Activated CD4-positive, alpha-beta memory T cell treated with anti-CD3 and anti-CD28 coated beads, Interleukin-2, amount 10 ng/mL, durations not matched to agents 7 days and 5 days (primary cell): Measurements from ENCODE around the gene RNGTT. TPM values are rescaled to one million over a fixed set of nuclear protein-coding genes. Genes with fewer than 3 reads are reported as not detected.

Experiments used
- CTCF ChIA-PET: fragments of 350-600 bp; sonication (Branson Sonifier 250); formaldehyde crosslinking; loops from one replicate; lab custom pipeline; 2021; ENCODE audit warnings: antibody characterized with exemption, inconsistent platforms; lab: Charles Lee
- POLR2A ChIA-PET: fragments of 350-600 bp; sonication (Branson Sonifier 250); formaldehyde crosslinking; loops from one replicate; lab custom pipeline; 2021; ENCODE audit warnings: antibody characterized with exemption; lab: Charles Lee
- DNase-seq: peaks from one replicate; pipeline ENCODE4 v3.0.0-alpha.2; 2020
- H3K27ac Mint-ChIP-seq: one replicate; pipeline ENCODE4 v1.8.0; 2021; ENCODE audit warnings: mild to moderate bottlenecking, mixed read lengths
- H3K27me3 Mint-ChIP-seq: one replicate; pipeline ENCODE4 v1.8.0; 2021; ENCODE audit warnings: mixed read lengths
- H3K36me3 Mint-ChIP-seq: one replicate; pipeline ENCODE4 v1.8.0; 2021; ENCODE audit warnings: low read depth, mixed read lengths
- H3K4me1 Mint-ChIP-seq: one replicate; pipeline ENCODE4 v1.8.0; 2021; ENCODE audit warnings: mixed read lengths
- H3K4me3 Mint-ChIP-seq: one replicate; pipeline ENCODE4 v1.8.0; 2021; ENCODE audit warnings: mild to moderate bottlenecking, mixed read lengths
- H3K9me3 Mint-ChIP-seq: one replicate; pipeline ENCODE4 v1.8.0; 2021; ENCODE audit warnings: mixed read lengths
- total RNA-seq, 2 experiments: library from RNA; stranded (reverse); gene quantifications; one replicate each; pipeline ENCODE4 v1.2.3, GENCODE V29; 2021

Gene RNGTT
- total RNA-seq, 2 experiments from 2014 or later: 18.6 TPM

- Mint-ChIP-seq H3K4me1 (no peaks in the 10 kb centered on the region), H3K27me3 (no peaks in the 10 kb centered on the region), H3K4me3 (no peak overlapping the region), H3K36me3 (peaks cover 14% of the 10 kb centered on the region), H3K9me3 (peaks cover 12% of the 10 kb centered on the region), H3K27ac (no peak overlapping the region)
- no peak for DNase-seq
- POLR2A ChIA-PET: no interaction called here
- CTCF ChIA-PET: interaction anchor here (0.6 kb wide), 1 partner anchor 86 kb away, joined by 3 read pairs; no protein-coding TSS in a partner anchor
Measured at GRCh38 chr6:88698661-88699060, 264.8 kb downstream of the RNGTT start.

DNA sequence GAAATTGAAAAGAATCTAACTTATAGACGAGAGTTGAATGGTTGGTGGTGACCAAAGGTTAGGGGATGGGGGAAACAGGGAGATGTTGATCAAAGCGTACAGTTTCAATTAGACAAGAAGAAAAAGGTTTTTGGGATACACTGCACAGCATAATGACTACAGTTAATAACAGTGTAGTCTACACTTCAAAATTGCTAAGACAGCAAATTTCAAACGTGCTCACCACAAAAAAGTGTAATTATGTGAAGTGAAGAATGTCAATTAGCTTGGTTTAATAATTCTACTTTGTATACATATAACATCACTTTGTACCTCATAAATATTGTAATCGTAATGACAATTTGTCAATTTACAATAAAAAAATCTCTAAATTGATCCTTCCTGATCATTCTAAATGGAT is 267.5 kb downstream of the RNGTT start:
- H3K4me3 Mint-ChIP-seq: no peak overlapping the region
- no peak for DNase-seq
- ChIA-PET POLR2A (no interaction called here), CTCF (no interaction called here)
- no peaks in the 10 kb centered on the region for H3K27me3 Mint-ChIP-seq
- H3K4me1 Mint-ChIP-seq: no peaks in the 10 kb centered on the region
- H3K9me3 Mint-ChIP-seq: peaks cover 5% of the 10 kb centered on the region
- peaks cover 20% of the 10 kb centered on the region for H3K36me3 Mint-ChIP-seq
- H3K27ac Mint-ChIP-seq: no peak overlapping the region

DNA sequence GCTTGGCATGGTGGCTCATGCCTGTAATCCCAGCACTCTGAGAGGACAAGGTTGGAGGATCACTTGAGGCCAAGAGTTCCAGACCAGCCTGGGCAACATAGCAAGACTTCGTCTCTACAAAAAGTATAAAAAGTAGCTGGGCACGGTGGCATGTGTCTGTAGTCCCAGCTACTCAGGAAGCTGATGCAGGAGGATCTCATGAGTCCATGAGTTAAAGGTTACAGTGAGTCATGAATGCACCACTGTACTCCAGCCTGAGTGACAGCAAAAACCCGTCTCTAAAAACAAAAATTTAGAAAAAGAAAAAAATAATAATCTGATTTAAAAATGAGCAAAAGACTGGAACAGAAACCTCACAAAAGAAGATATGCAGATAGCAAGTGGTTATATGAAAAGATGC is 279.7 kb downstream of the RNGTT start:
- no peak for DNase-seq
- H3K36me3 Mint-ChIP-seq: no peaks in the 10 kb centered on the region
- H3K4me1 Mint-ChIP-seq: no peaks in the 10 kb centered on the region
- H3K4me3 Mint-ChIP-seq: no peak overlapping the region
- no peak overlapping the region for H3K27ac Mint-ChIP-seq
- H3K27me3 Mint-ChIP-seq: no peaks in the 10 kb centered on the region
- CTCF ChIA-PET: no interaction called here
- POLR2A ChIA-PET: no interaction called here
- H3K9me3 Mint-ChIP-seq: no peaks in the 10 kb centered on the region

GRCh38 chr6:88680654-88681053 is 282.8 kb downstream of the RNGTT start:
- no peaks in the 10 kb centered on the region for H3K9me3 Mint-ChIP-seq
- H3K4me3 Mint-ChIP-seq: no peak overlapping the region
- no peaks in the 10 kb centered on the region for H3K4me1 Mint-ChIP-seq
- DNase-seq: no peak
- no peaks in the 10 kb centered on the region for H3K27me3 Mint-ChIP-seq
- CTCF ChIA-PET: no interaction called here
- peaks cover 10% of the 10 kb centered on the region for H3K36me3 Mint-ChIP-seq
- H3K27ac Mint-ChIP-seq: no peak overlapping the region
- POLR2A ChIA-PET: no interaction called here

DNA sequence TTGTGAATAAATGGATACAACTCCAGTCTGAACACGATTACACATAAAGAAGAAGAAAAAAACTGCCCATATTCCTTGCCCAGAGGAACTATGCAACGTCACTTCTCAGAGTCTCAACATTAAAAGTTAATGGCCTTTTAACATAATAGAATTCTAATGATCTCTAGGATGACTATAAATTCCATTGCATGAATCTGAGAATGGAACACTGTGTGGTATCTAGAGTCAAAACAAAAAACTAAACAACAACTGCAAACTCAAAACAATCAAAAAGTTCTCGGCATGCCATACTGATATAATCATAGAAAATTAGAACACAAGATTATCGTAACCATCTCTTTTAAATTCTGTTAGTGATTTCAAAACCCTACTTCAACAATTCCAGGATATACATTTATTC is 283.6 kb downstream of the RNGTT start:
- H3K36me3 Mint-ChIP-seq: peaks cover 10% of the 10 kb centered on the region
- H3K27ac Mint-ChIP-seq: no peak overlapping the region
- no peaks in the 10 kb centered on the region for H3K9me3 Mint-ChIP-seq
- DNase-seq: no peak
- no peaks in the 10 kb centered on the region for H3K4me1 Mint-ChIP-seq
- CTCF ChIA-PET: no interaction called here
- POLR2A ChIA-PET: no interaction called here
- no peaks in the 10 kb centered on the region for H3K27me3 Mint-ChIP-seq
- no peak overlapping the region for H3K4me3 Mint-ChIP-seq

GRCh38 chr6:88677356-88677755 is 286.1 kb downstream of the RNGTT start:
- POLR2A ChIA-PET: no interaction called here
- no peak for DNase-seq
- CTCF ChIA-PET: interaction anchor here (0.7 kb wide), 1 partner anchor 11 kb away, joined by 3 read pairs; no protein-coding TSS in a partner anchor
- Mint-ChIP-seq H3K27me3 (no peaks in the 10 kb centered on the region), H3K4me1 (no peaks in the 10 kb centered on the region), H3K9me3 (no peaks in the 10 kb centered on the region), H3K27ac (no peak overlapping the region), H3K4me3 (no peak overlapping the region), H3K36me3 (peaks cover 17% of the 10 kb centered on the region)

DNA sequence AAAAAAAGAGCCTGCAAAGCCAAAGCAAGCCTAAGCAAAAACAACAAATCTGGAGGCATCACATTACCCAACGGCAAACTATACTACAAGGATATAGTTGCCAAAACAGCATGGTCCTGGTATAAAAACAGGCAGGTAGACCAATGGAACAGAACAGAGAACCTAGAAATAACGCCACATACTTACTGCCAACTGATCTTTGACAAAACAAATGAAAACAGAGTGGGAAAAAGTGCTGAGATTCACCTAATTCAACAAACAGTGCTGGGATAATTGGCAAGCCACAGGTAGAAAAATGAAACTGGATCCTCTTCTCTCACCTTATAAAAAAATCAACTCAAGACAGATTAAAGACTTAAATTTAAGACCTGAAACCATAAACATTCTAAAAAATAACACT is 291.8 kb downstream of the RNGTT start:
- Mint-ChIP-seq H3K4me3 (no peak overlapping the region), H3K4me1 (no peaks in the 10 kb centered on the region), H3K36me3 (peaks cover 39% of the 10 kb centered on the region), H3K27me3 (no peaks in the 10 kb centered on the region), H3K27ac (no peak overlapping the region), H3K9me3 (peaks cover 27% of the 10 kb centered on the region)
- DNase-seq: no peak
- CTCF ChIA-PET: no interaction called here
- POLR2A ChIA-PET: no interaction called here

DNA sequence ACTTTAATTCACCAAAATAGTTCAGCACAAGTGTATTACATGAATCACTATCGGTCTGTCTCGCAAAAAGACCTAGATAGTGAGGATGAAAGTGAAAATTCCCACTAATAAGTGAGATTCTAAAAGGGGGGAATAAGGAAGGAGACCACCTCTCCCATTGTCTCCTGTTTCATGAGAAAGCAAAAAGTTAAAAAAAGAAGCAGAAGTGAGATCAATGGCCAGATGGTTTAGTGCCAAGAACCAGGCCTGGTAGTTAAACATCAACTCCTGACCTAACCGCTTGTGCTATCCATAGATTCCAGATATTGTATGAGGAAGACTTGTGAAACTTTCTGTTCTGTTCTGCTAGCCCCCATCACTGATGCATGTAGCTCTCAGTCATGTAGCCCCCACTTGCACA is 293.0 kb downstream of the RNGTT start:
- DNase-seq: no peak
- H3K4me3 Mint-ChIP-seq: no peak overlapping the region
- H3K36me3 Mint-ChIP-seq: peaks cover 35% of the 10 kb centered on the region
- CTCF ChIA-PET: no interaction called here
- H3K27me3 Mint-ChIP-seq: no peaks in the 10 kb centered on the region
- H3K9me3 Mint-ChIP-seq: peaks cover 32% of the 10 kb centered on the region
- POLR2A ChIA-PET: no interaction called here
- H3K27ac Mint-ChIP-seq: no peak overlapping the region
- no peaks in the 10 kb centered on the region for H3K4me1 Mint-ChIP-seq

DNA sequence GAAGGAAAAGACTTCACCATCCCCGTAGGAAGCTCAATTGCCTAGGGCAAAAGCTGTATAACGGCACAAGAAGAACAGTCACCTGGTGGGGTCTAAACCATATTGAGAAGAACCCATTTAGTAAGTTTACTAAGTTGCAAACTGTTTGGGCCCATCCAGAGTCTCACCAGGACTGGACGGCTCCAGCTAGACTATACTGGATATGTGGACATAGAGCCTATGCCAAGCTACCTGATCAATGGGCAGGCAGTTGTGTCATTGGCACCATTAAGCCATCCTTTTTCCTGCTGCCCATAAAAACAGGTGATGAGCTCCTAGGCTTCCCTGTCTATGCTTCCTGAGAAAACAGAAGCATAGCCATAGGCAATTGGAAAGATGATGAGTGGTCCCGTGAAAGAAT is 293.9 kb downstream of the RNGTT start:
- H3K4me1 Mint-ChIP-seq: no peaks in the 10 kb centered on the region
- H3K36me3 Mint-ChIP-seq: peaks cover 38% of the 10 kb centered on the region
- H3K4me3 Mint-ChIP-seq: no peak overlapping the region
- CTCF ChIA-PET: no interaction called here
- peaks cover 34% of the 10 kb centered on the region for H3K9me3 Mint-ChIP-seq
- POLR2A ChIA-PET: no interaction called here
- no peak for DNase-seq
- H3K27ac Mint-ChIP-seq: no peak overlapping the region
- no peaks in the 10 kb centered on the region for H3K27me3 Mint-ChIP-seq

- CTCF ChIA-PET: interaction anchor here (0.6 kb wide), 1 partner anchor 10 kb away, joined by 3 read pairs; no protein-coding TSS in a partner anchor
- H3K27me3 Mint-ChIP-seq: no peaks in the 10 kb centered on the region
- H3K36me3 Mint-ChIP-seq: peaks cover 34% of the 10 kb centered on the region
- POLR2A ChIA-PET: no interaction called here
- H3K9me3 Mint-ChIP-seq: peaks cover 47% of the 10 kb centered on the region
- peaks cover 8% of the 10 kb centered on the region for H3K4me1 Mint-ChIP-seq
- no peak for DNase-seq
- H3K27ac Mint-ChIP-seq: no peak overlapping the region
- no peak overlapping the region for H3K4me3 Mint-ChIP-seq
Measured at GRCh38 chr6:88666901-88667300, 296.5 kb downstream of the RNGTT start.

DNA sequence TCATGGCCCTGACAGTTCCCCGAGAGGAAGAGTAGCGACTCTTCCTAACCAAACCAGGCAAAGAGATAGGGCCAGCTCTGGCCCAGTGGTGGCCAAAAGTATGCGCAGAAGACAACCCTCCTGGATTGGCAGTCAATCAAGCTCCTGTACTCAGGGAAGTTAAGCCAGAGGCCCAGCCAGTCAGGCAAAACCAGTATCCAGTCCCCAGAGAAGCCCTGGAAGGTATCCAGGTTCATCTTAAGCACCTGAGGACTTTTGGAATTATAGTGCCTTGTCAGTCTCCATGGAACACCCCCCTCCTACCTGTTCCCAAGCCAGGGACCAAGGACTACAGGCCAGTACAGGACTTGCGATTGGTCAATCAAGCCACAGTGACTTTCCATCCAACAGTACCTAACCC is 298.3 kb downstream of the RNGTT start:
- DNase-seq: no peak
- Mint-ChIP-seq H3K4me1 (peaks cover 8% of the 10 kb centered on the region), H3K27me3 (no peaks in the 10 kb centered on the region), H3K9me3 (peaks cover 42% of the 10 kb centered on the region), H3K4me3 (no peak overlapping the region), H3K27ac (no peak overlapping the region), H3K36me3 (peaks cover 28% of the 10 kb centered on the region)
- POLR2A ChIA-PET: no interaction called here
- CTCF ChIA-PET: no interaction called here

- Mint-ChIP-seq H3K4me1 (peaks cover 8% of the 10 kb centered on the region), H3K4me3 (no peak overlapping the region), H3K27me3 (no peaks in the 10 kb centered on the region), H3K36me3 (peaks cover 27% of the 10 kb centered on the region), H3K9me3 (peaks cover 43% of the 10 kb centered on the region), H3K27ac (no peak overlapping the region)
- CTCF ChIA-PET: no interaction called here
- no peak for DNase-seq
- POLR2A ChIA-PET: no interaction called here
Measured at GRCh38 chr6:88663801-88664200, 299.6 kb downstream of the RNGTT start.

DNA sequence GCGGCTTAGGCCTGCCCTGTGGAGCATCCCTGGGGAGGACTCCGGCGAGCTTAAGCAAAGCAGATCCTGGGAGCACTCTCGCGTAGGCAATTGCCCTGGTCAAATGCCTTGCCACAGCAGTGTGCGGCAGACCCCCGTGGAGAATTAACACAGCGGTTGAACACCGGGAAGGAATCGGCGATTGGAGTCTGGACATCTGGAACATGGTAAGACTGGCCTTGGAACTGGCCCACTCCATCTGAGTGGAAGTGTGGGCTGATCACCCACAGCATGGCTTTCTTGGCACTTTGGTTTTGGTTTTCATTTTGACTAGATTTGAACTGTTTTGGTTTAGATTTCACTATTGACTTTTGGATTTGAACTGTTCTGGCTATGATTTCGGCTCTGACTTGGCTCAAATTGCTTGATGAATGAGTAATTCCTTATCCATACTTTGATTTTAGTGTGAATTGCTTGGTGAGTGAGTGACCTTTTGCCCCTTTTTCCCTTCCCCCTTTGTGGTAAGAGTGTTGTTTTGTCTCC is 300.7 kb downstream of the RNGTT start:
- no peak overlapping the region for H3K27ac Mint-ChIP-seq
- no peaks in the 10 kb centered on the region for H3K27me3 Mint-ChIP-seq
- CTCF ChIA-PET: interaction anchor here (0.8 kb wide), 1 partner anchor 211 kb away, joined by 3 read pairs; no protein-coding TSS in a partner anchor

DNA sequence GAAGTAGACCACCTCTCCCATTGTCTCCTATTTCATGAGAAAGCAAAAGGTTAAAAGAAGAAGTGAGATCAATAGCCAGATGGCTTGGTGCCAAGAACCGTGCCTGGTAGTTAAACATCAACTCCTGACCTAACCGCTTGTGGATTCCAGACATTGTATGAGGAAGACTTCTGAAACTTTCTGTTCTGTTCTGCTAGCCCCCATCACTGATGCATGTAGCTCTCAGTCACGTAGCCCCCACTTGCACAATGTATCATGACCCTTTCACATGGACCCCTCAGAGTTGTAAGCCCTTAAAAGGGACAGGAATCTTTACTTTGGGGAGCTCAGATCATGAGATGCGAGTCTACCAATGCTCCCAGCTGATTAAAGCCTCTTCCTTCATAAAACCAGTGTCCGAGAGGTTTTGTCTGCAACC is 301.2 kb downstream of the RNGTT start:
- CTCF ChIA-PET: interaction anchor here (0.8 kb wide), 1 partner anchor 212 kb away, joined by 3 read pairs; no protein-coding TSS in a partner anchor
- no peak overlapping the region for H3K4me3 Mint-ChIP-seq
- peaks cover 41% of the 10 kb centered on the region for H3K9me3 Mint-ChIP-seq
- H3K4me1 Mint-ChIP-seq: peaks cover 8% of the 10 kb centered on the region
- H3K36me3 Mint-ChIP-seq: peaks cover 29% of the 10 kb centered on the region
- H3K27me3 Mint-ChIP-seq: no peaks in the 10 kb centered on the region
- DNase-seq: no peak
- POLR2A ChIA-PET: no interaction called here
- no peak overlapping the region for H3K27ac Mint-ChIP-seq

More for the DNA sequence above, 300.7 kb downstream of the RNGTT start:
- H3K4me3 Mint-ChIP-seq: no peak overlapping the region
- H3K9me3 Mint-ChIP-seq: peaks cover 41% of the 10 kb centered on the region
- POLR2A ChIA-PET: no interaction called here
- peaks cover 31% of the 10 kb centered on the region for H3K36me3 Mint-ChIP-seq
- peaks cover 8% of the 10 kb centered on the region for H3K4me1 Mint-ChIP-seq
- DNase-seq: no peak
